Mesothelial cell of epicardium (in vitro differentiated cells): Measurements from ENCODE around the gene STXBP5. TPM values are rescaled to one million over a fixed set of nuclear protein-coding genes. Genes with fewer than 3 reads are reported as not detected.

Experiments used
- DNase-seq, 2 experiments: peaks; one replicate each; pipeline ENCODE4 v3.0.0; 2021; ENCODE audit warnings: low spot score in 2 of 2; ENCODE audit not compliant: unreplicated experiment in 2 of 2
- H3K27ac Mint-ChIP-seq: 2 replicates; pipeline ENCODE4 v1.8.0; 2021; ENCODE audit warnings: mixed read lengths
- H3K27me3 Mint-ChIP-seq: 2 replicates; pipeline ENCODE4 v1.8.0; 2021; ENCODE audit warnings: low read depth, mixed read lengths
- H3K36me3 Mint-ChIP-seq: 2 replicates; pipeline ENCODE4 v1.8.0; 2021; ENCODE audit warnings: mixed read lengths
- H3K4me1 Mint-ChIP-seq: 2 replicates; pipeline ENCODE4 v1.8.0; 2021; ENCODE audit warnings: mixed read lengths
- H3K4me3 Mint-ChIP-seq: 2 replicates; pipeline ENCODE4 v1.8.0; 2021; ENCODE audit warnings: mild to moderate bottlenecking, moderate library complexity, mixed read lengths
- H3K9me3 Mint-ChIP-seq: 2 replicates; pipeline ENCODE4 v1.8.0; 2021; ENCODE audit warnings: mixed read lengths
- total RNA-seq: library from RNA; stranded (reverse); gene quantifications from 3 replicates; pipeline ENCODE4 v1.2.1, GENCODE V29; 2021
- TF ChIP-seq, protein P1 (sequence below): fragments of 200-600 bp; sonication (generic); IDR thresholded peaks from one replicate; pipeline ENCODE4 v1.5.0; 2021; ENCODE audit warnings: antibody characterized with exemption; ENCODE audit not compliant: unreplicated experiment

Gene STXBP5
- total RNA-seq, 1 donor from 2014 or later = 22.0 TPM

DNA sequence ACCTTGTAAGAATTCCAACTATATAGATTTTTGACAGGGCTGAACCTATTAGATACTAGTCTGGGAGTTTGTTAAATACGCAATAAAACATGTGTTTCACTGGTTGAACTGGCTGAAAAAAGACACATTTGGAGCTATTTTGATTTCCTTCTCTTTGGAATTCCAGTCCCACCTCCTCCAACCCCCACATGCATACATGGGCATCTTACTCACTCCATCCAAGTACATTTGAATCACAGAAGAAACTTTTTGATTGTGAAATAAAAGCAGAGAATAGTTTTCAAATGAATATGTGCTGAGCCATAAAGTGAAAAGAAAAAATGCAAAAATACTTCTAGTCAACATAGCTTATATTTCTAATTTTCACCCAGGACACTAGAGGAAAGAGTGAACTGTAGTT is 33.9 kb upstream of the STXBP5 start:
- TF ChIP-seq, protein P1, sequence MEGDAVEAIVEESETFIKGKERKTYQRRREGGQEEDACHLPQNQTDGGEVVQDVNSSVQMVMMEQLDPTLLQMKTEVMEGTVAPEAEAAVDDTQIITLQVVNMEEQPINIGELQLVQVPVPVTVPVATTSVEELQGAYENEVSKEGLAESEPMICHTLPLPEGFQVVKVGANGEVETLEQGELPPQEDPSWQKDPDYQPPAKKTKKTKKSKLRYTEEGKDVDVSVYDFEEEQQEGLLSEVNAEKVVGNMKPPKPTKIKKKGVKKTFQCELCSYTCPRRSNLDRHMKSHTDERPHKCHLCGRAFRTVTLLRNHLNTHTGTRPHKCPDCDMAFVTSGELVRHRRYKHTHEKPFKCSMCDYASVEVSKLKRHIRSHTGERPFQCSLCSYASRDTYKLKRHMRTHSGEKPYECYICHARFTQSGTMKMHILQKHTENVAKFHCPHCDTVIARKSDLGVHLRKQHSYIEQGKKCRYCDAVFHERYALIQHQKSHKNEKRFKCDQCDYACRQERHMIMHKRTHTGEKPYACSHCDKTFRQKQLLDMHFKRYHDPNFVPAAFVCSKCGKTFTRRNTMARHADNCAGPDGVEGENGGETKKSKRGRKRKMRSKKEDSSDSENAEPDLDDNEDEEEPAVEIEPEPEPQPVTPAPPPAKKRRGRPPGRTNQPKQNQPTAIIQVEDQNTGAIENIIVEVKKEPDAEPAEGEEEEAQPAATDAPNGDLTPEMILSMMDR = no peak
- Mint-ChIP-seq H3K27ac (no peak overlapping the region), H3K9me3 (no peaks in the 10 kb centered on the region), H3K4me1 (no peaks in the 10 kb centered on the region), H3K27me3 (no peaks in the 10 kb centered on the region), H3K4me3 (no peak overlapping the region), H3K36me3 (no peaks in the 10 kb centered on the region)
- DNase-seq = no peak

DNA sequence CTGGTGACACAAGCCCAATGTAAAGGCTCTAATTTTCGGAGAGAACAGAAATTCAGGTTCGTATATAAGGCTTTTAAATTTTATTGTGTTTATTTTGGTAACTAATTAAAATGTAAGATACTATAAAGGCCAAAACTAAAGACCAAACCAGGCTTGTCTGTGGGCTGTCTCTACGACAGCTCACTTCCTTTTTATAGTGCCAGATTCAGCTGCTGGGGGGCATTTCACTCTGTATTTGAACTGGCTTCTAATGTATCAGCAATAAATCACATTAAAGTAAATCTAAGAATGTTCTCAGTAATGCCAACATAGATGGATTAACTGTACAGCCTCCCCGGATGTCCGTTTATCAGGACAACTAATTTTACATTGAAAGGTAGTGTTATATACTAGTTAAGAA is 31.1 kb upstream of the STXBP5 start:
- no peak for DNase-seq
- Mint-ChIP-seq H3K4me1 (no peaks in the 10 kb centered on the region), H3K36me3 (no peaks in the 10 kb centered on the region), H3K4me3 (no peak overlapping the region), H3K27ac (no peak overlapping the region), H3K27me3 (no peaks in the 10 kb centered on the region), H3K9me3 (no peaks in the 10 kb centered on the region)
- TF ChIP-seq, protein P1 = no peak

DNA sequence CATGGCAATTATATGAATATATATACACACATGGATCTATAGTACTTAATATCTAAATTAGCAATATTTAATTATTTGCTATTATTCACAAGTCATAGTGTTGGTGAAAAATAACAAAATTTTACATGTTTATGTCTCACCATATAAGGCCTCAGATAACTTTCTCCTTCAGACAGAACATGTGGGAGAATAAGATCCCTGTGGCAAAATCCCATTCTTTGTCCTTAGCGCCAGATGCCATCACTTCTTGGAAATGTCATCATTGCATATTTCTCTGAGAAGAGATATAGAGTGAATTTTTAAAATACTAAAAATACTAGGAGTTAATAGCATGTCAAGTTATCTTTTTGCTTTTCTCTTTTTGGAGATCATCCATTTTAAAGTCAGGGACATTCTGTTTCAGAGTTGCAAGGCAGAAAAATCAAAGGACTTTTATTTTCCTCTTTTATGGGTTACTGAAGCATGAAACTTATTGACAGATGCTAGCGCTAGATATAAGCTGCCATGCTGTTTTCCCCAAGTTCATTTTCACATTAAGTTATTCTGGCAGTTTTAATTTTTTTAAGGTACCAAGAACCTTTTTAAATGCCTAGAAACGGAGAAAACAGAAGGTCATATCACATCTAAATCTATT is 30.4 kb upstream of the STXBP5 start:
- Mint-ChIP-seq H3K36me3 (no peaks in the 10 kb centered on the region), H3K4me1 (no peaks in the 10 kb centered on the region), H3K9me3 (no peaks in the 10 kb centered on the region), H3K27me3 (no peaks in the 10 kb centered on the region), H3K27ac (no peak overlapping the region), H3K4me3 (no peak overlapping the region)
- TF ChIP-seq, protein P1 = no peak
- no peak for DNase-seq

DNA sequence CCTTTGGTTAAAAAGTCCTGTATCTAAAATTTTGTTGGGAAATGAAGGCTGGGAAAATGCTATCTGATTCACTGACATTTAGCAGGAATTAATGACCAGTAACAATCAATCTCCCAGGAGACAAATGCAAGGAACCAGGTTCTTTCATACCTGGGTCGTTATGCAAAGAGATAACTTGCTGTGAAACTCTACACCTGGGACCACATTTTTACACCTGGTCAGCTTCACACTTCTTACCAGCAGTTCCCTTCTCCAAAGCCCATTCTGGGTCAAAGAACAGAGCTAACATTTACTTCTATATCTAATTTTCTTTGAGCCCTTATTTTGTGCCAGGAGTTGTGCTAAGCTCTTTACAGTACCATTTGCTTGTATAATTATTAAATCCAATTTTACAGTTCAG is 27.4 kb upstream of the STXBP5 start:
- no peaks in the 10 kb centered on the region for H3K9me3 Mint-ChIP-seq
- TF ChIP-seq, protein P1 = no peak
- no peaks in the 10 kb centered on the region for H3K36me3 Mint-ChIP-seq
- no peaks in the 10 kb centered on the region for H3K4me1 Mint-ChIP-seq
- H3K27ac Mint-ChIP-seq = no peak overlapping the region
- DNase-seq = no peak
- no peak overlapping the region for H3K4me3 Mint-ChIP-seq
- no peaks in the 10 kb centered on the region for H3K27me3 Mint-ChIP-seq

DNA sequence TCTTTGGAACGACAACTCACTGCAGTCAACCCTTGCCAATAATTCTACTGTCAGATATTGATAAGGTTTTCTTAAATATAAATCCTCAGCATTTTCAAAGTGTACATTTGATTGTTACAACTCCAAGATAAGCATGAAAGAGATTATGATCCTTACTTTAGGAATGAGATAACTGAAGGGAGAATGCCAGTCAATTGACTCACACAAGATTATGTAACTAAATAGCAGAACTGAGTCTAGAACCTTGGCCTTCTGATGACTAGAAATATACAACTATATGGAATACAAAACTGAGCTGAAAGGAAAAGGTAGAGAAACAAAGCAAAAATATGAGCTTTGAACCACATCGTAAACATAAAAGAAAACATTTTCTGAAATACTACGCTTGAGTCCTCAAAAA is 26.9 kb upstream of the STXBP5 start:
- no peak for DNase-seq
- Mint-ChIP-seq H3K9me3 (no peaks in the 10 kb centered on the region), H3K27me3 (no peaks in the 10 kb centered on the region), H3K36me3 (no peaks in the 10 kb centered on the region), H3K4me1 (no peaks in the 10 kb centered on the region), H3K4me3 (no peak overlapping the region), H3K27ac (no peak overlapping the region)
- TF ChIP-seq, protein P1 = no peak

DNA sequence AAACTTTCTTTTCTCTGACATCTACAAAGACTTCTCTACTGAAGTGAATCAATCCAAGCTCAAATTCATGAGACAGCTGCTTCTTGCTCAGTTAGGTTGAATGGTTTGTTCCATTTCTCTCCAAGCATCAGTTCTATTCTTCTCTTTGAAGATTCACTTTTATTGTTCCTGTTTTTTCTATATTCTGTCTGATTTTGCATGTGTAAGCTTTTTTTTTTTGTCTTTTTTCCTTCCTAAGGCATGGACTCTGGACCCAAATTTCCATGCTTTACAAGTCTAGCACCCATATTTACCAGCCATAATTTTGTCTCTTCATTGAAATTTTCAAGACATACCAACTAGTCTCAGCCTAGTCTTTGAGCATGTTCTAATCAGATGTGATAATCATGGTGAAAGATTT is 25.9 kb upstream of the STXBP5 start:
- TF ChIP-seq, protein P1 = no peak
- Mint-ChIP-seq H3K4me3 (no peak overlapping the region), H3K27me3 (no peaks in the 10 kb centered on the region), H3K4me1 (no peaks in the 10 kb centered on the region), H3K36me3 (no peaks in the 10 kb centered on the region), H3K27ac (no peak overlapping the region), H3K9me3 (no peaks in the 10 kb centered on the region)
- DNase-seq = no peak
